HG02938 (cell line): ENCODE measurements around the gene RBM20.

Experiments
- ATAC-seq: cut with Tn5 transposase; IDR thresholded peaks from one replicate; pipeline ENCODE4 v1.9.1; 2021; ENCODE audit warnings: mild to moderate bottlenecking, moderate library complexity; ENCODE audit not compliant: unreplicated experiment

The RBM20 gene

GRCh38 chr10:110864662-110865140 is 220.6 kb downstream of the RBM20 start:
- ATAC-seq, result peak; percentile 63

DNA sequence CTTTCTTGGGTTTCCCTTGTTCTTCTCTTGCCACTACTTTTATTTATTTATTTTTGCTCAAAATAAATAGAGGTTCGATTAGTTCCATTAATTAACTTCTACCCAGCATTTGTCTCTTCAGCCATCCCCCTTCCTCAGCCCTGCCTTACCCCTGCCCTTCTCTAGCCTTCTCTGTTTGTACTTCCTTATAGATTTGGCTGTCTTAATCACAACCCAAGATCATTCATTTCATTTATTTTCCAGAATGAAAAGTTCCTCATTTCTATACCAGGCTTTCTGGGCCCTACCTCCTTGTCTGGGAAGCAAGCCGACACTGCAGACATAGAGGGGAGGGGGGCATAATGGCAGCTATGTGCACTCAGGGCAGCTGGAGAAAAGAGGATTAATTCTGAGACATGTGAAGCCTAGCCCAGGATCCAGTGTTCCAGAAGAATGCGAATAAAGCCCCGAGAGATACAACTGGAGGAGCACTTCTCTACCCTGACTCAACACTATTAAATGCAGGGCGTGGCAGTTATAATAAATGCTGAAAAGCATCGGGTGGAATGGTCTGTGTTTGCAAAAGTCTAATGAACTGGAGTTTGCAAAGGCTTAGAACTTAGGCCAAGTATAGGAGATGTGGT is 221.2 kb downstream of the RBM20 start:
- no peak for ATAC-seq

DNA sequence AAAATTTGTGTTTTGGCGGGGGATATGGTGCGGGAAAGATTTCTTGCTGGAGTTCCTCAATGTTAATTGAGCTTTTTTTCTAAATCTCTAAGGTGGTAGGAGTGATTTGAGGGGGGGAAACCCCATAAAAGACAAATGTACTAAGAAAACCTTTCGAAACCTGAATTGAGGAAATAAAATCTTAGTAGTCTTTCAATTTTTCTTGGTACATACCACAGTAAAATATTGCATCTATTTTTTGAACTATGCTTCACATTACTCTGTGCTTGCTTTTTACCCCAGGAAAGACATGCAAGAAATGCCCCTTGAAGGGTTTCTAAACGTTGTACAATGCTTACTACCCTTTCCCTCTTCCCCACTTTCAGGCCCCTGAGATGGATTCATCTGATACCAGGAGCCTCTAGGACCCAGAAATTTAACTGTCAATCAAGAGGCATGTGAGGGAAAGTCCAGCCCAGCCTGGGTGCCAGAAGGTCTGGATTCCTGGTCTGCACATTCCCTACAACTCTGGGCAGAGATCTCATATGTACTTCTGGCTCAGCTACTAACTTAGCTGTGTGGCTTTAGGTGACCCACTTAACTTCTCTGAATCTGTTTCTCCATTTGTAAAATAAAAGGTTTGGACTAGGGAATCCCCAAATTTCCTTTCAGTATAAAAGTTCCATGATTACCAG is 221.8 kb downstream of the RBM20 start:
- ATAC-seq, result peak; percentile 37

DNA sequence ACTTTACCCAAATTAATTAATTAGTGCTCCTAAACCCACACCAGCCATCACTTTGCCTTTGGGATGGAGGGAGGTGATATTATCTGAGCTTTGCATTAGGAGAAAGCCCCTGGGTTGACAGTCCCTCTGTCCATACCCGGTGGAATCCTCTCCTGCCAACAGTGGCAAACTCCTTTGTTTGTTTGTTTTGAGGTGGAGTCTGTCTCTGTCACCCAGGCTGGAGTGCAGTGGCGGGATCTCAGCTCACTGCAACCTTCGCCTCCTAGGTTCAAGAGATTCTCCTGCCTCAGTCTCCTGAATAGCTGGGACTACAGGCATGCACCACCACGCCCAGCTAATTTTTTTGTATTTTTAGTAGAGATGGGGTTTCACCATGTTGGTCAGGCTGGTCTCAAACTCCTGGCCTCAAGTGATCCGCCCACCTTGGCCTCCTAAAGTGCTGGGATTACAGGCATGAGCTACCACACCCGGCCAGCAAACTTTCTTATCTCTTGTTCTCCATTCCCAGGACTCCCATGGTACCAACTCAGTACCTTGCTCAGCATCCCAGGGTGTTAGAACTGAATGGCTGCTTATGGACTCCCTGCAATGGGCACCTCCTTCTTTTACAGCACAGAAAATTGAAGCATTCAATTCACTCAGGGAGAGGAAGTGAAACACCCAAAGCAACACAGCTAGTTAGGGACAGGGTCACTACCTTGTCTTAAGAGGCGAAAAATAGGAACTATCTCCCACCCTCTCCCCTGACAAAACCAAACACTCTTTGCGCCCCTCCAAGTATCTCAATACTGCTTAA is 223.1 kb downstream of the RBM20 start:
- ATAC-seq, result peak; percentile 39

DNA sequence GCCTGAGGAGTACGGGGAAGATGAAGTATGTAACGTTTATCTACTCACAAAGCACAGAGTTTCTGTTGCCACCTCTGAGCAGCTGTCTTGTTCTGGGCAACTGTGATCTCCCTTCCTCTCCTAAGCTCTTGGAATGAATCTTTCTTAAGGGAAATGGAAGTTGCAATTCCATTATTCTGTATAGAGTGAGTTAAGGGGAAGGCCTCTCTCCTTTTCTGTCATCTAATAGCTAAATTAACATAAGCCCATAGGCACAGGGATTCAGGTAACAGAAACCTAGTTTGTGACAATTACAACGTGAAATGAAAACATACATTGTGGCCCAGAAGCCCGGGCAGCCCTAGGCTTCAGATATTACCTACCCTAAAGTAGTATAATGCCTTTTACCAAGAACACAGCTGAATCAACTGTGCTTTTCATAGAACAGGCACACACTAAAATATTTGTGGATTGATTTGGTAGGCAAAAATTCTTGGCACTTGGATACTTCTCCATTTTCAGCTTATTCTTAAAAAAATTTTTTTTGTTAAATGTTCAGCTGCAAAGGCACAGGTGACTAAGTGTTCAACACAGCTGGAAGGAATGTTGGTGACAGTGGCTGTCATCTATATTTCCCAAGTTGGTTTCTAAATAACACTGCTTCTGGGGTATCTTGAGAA is 223.8 kb downstream of the RBM20 start:
- ATAC-seq, result no peak

- ATAC-seq, result no peak
Observed at GRCh38 chr10:110868981-110869380, 224.8 kb downstream of the RBM20 start.

GRCh38 chr10:110870823-110871297 is 226.7 kb downstream of the RBM20 start:
- ATAC-seq, result no peak

DNA sequence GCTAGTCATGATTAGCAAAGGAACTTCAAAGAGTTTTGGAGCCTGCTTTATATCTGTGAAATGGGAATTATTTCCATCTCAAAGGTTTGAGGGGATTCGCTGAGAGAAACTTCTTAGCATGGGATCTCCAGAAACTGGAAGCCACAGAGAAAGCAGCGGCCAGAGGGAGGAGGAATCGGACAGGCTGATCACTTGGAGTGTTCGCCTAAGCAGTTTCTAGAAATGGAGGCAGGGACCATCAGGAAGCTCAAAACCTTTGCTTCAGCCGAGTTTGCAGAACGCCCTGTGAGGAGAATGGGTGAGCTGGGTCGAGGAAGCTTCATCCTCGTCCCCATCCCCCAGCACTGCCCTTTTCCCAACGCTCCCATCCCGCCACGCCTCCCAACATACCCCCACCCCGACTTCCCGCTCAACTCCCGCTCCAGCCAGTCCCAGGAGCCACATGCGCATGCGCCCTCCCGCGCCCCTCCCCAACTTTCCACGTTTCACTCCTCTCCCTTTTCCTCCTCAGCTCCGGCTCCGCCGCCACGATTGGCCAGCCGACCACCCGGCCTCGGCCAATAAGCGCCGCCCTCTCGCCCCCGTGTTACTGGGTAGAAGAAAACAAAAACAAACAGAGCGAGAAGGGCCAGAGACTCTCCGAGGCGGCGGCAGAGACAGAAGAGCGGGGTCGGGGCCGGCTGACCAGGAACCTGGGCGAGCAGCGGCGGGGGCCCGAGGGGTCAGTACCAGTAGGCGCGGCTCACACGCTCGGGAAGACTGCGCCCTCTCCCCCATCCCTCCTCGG is 227.4 kb downstream of the RBM20 start, which contains the start of gene PDCD4:
Gene PDCD4, plus strand, starts transcription at position 631 of the 787 bp plus-strand sequence. CDS start 4,100 bp downstream, outside the sequence.
- ATAC-seq, result peak; percentile 78

DNA sequence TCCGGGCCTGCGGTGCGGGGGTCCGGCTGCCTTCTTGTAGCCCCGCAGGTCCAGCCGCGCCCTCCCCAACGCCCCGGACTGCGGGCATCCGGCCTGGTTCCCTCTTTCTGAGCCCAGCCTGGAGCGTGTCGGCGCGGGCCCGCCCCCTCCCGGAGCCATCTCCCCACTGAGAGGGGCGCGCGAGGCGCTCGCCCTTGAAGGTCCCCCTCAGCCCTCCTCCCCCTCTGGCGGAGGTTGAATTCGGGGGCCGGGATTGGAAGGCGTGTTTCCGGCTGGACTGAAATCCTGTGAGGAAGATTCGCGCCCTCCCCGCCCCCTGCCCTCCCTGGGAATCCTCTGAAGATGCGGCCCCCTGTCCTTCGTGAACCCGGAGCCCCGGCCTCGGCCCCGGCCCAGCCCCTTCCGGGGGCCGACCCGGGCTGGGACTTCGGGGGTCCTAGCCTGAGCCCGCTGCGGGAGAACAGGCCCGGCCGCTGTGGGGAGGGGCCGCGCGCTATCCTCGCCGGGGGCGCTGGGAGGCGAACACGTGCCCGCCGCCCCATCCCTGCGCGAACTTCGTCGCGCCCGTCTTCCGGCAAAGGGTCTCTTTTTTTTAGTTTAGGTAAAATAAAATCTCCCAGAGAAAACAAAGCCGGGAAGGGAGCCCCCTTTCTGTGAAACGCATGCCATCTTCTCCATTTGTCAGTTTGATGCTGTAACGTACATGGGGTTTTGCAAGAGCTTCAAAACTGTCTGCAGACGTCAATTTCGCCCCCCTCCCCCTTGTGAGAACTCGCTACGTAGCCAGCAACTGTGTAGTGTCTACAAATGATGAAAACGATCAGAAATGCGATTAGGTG is 228.2 kb downstream of the RBM20 start:
- peak; percentile 39 for ATAC-seq

- no peak for ATAC-seq
Observed at GRCh38 chr10:110872984-110873923, 229.1 kb downstream of the RBM20 start.

GRCh38 chr10:110873951-110874350 is 229.8 kb downstream of the RBM20 start:
- ATAC-seq, result no peak

DNA sequence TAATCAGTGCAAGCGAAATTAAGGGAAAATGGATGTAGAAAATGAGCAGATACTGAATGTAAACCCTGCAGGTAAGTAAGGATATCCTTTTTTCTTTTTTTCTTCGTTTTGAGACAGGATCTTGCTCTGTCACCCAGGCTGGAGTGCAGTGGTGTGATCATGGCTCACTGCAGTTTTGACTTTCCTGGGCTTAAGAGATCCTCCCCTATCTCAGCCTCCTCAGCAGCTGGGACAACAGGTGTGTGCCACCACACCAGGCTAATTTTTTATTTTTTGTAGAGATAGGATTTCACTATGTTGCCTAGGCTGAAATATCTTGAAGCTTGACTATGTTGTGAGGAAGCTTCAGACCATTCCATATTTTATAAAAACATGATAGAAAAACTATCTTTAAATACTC is 231.9 kb downstream of the RBM20 start:
- no peak for ATAC-seq

DNA sequence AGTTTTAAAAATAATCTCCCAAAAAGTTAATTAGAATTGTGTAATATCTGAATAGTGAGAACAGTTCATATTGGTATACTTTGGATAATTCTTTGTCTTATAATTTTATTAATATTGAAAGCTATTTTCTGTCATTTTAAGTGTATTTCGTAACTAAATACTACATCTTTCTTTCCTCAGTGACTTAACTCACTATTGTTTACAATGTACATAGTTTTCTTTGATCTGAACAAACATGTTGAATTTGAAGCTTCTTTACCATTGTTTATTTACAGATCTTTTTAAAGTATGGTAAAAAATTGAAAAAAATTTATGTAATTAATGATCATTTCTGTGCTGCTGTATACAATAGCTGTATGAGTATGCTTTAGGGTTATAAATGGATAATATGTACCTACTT is 232.7 kb downstream of the RBM20 start:
- ATAC-seq, result no peak

GRCh38 chr10:110880012-110880411 is 235.9 kb downstream of the RBM20 start:
- no peak for ATAC-seq

DNA sequence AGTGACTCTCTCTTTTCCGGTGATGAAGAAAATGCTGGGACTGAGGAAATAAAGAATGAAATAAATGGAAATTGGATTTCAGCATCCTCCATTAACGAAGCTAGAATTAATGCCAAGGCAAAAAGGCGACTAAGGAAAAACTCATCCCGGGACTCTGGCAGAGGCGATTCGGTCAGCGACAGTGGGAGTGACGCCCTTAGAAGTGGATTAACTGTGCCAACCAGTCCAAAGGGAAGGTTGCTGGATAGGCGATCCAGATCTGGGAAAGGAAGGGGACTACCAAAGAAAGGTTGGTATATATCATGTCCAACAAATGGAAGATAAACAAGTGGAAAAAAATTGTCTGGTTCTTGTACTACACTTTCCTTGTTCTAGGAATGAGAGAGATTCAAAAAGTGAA is 237.1 kb downstream of the RBM20 start:
- ATAC-seq, result no peak

DNA sequence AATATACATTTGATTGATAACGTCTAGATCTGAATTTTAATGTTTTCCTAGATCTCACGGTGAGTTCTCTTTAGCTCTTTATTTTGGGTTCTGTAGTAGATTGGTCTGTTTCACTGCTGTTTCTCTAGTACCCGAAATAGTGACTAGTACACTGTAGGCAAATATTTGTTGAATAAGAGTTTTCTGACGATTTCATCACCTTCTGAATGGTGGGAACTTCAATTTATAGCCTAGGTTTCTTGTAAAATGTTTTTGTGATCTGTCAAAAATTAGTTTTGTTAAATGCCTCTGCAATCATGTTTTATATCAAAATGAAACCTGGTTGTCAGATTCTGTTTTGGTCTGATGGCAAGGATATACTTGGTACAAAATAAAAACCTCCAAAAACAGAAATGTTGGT is 237.8 kb downstream of the RBM20 start:
- ATAC-seq, result no peak

- ATAC-seq, result no peak
Observed at GRCh38 chr10:110883924-110884323, 239.8 kb downstream of the RBM20 start.
